Activated naive CD8-positive, alpha-beta T cell (primary cell): ENCODE results near the gene DGKE.

Experiments
- H3K27ac Mint-ChIP-seq: one replicate; pipeline ENCODE4 v1.8.0; 2021; ENCODE audit warnings: mixed read lengths
- H3K27me3 Mint-ChIP-seq: one replicate; pipeline ENCODE4 v1.8.0; 2021; ENCODE audit warnings: mixed read lengths
- H3K36me3 Mint-ChIP-seq: one replicate; pipeline ENCODE4 v1.8.0; 2021; ENCODE audit warnings: mixed read lengths
- H3K4me1 Mint-ChIP-seq: one replicate; pipeline ENCODE4 v1.8.0; 2021; ENCODE audit warnings: low read depth, mixed read lengths
- H3K4me3 Mint-ChIP-seq: one replicate; pipeline ENCODE4 v1.8.0; 2021; ENCODE audit warnings: mild to moderate bottlenecking, mixed read lengths
- H3K9me3 Mint-ChIP-seq: one replicate; pipeline ENCODE4 v1.8.0; 2021; ENCODE audit warnings: low read depth, mixed read lengths

Gene DGKE

GRCh38 chr17:56807723-56808122, 26.2 kb upstream of the DGKE start:
- H3K36me3 Mint-ChIP-seq = peaks cover 10% of the 10 kb centered on the region
- no peaks in the 10 kb centered on the region for H3K9me3 Mint-ChIP-seq
- no peaks in the 10 kb centered on the region for H3K27me3 Mint-ChIP-seq
- no peak overlapping the region for H3K4me3 Mint-ChIP-seq
- H3K27ac Mint-ChIP-seq = no peak overlapping the region
- H3K4me1 Mint-ChIP-seq = no peaks in the 10 kb centered on the region

DNA sequence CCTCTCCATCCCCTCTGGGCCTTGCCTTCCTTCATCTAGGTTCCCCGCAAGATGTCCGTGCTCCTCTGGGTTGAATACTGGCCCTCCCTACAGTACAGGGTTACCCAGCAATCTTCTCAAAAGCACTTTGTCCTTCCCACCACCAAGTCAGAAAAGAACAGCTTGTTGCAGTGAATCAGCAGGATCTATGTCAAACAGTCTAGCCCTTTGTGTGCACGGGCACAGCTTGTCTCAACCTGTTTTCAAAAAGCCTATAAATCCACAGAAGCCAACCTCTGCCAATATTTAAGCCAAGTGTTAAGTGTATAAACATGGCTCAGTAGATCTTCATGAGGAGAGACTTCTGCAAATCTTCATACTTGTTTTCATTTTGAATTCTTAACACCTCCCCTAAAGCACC, 25.4 kb upstream of the DGKE start:
- H3K27ac Mint-ChIP-seq = no peak overlapping the region
- H3K4me3 Mint-ChIP-seq = no peak overlapping the region
- H3K36me3 Mint-ChIP-seq = peaks cover 13% of the 10 kb centered on the region

DNA sequence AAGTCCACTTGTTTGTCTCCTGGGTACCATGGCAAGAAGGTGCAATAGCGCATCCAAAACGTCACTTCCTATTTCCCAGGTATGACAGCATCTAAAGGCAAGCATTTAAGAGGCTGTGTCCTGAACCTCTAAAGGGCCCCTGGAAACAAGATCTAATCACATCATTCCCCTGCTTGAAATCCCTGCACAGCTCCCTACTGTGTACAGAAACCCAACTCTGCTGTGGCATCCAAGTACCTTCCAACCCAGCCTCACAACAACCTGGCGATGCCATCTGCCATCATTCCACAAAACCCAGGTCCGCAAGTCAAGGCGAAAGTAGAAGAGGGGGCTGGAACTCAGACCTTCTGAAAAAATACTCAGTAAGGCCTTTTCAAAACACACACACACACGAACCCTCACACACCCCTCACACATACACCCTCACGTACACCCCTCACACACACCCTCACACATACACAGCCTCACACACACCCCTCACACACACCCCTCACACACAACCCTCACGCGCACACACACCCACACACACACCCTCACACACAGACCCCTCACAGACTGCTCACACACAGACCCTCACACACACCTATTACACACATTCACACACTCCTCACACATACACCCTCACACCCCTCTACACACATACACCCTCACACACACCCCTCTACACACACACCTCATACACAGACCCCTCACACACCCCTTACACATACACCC, 24.7 kb upstream of the DGKE start:
- Mint-ChIP-seq H3K36me3 (peaks cover 13% of the 10 kb centered on the region), H3K27ac (no peak overlapping the region), H3K4me1 (no peaks in the 10 kb centered on the region), H3K4me3 (no peak overlapping the region), H3K27me3 (peaks cover 2% of the 10 kb centered on the region), H3K9me3 (no peaks in the 10 kb centered on the region)

More for the DNA sequence above, 25.4 kb upstream of the DGKE start:
- no peaks in the 10 kb centered on the region for H3K4me1 Mint-ChIP-seq
- H3K27me3 Mint-ChIP-seq = peaks cover 2% of the 10 kb centered on the region
- H3K9me3 Mint-ChIP-seq = no peaks in the 10 kb centered on the region

- Mint-ChIP-seq H3K9me3 (no peaks in the 10 kb centered on the region), H3K4me3 (no peak overlapping the region), H3K36me3 (peaks cover 13% of the 10 kb centered on the region), H3K4me1 (no peaks in the 10 kb centered on the region), H3K27ac (no peak overlapping the region), H3K27me3 (peaks cover 2% of the 10 kb centered on the region)
Measured at GRCh38 chr17:56809820-56810179, 24.2 kb upstream of the DGKE start.

GRCh38 chr17:56810343-56810742, 23.6 kb upstream of the DGKE start:
- Mint-ChIP-seq H3K36me3 (peaks cover 13% of the 10 kb centered on the region), H3K27ac (no peak overlapping the region), H3K4me3 (no peak overlapping the region), H3K4me1 (no peaks in the 10 kb centered on the region), H3K9me3 (no peaks in the 10 kb centered on the region), H3K27me3 (peaks cover 2% of the 10 kb centered on the region)

GRCh38 chr17:56810891-56811775, 22.8 kb upstream of the DGKE start:
- H3K4me1 Mint-ChIP-seq = no peaks in the 10 kb centered on the region
- no peak overlapping the region for H3K27ac Mint-ChIP-seq
- peaks cover 2% of the 10 kb centered on the region for H3K27me3 Mint-ChIP-seq
- no peaks in the 10 kb centered on the region for H3K9me3 Mint-ChIP-seq
- H3K36me3 Mint-ChIP-seq = peaks cover 13% of the 10 kb centered on the region
- H3K4me3 Mint-ChIP-seq = no peak overlapping the region

DNA sequence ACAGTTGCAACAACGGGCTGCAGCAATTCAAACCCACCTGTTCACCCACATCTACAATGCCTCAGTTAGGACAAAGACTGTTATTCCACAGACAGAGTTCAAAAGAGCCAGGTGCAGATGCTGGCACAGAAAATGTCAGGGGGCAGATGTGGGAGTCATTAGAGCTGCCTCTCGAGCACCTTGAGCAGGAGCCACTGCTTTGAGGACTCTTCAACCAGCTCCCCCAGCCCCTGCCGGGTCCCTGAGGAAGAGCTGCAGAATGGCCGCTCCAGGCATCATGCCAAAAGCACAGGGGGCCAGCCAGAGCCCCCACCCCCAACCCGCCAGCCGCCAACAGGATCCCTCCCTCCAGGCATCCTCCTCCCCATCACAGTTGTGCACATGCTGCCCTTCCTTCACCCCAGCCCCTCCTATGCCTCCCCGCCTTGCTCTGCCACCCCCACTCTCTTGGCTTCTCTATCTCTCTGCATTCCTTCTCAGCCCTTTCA, 21.0 kb upstream of the DGKE start:
- Mint-ChIP-seq H3K27ac (no peak overlapping the region), H3K4me3 (no peak overlapping the region), H3K4me1 (no peaks in the 10 kb centered on the region), H3K27me3 (peaks cover 2% of the 10 kb centered on the region), H3K36me3 (peaks cover 7% of the 10 kb centered on the region), H3K9me3 (no peaks in the 10 kb centered on the region)

GRCh38 chr17:56815711-56816110, 18.2 kb upstream of the DGKE start:
- Mint-ChIP-seq H3K27me3 (peaks cover 2% of the 10 kb centered on the region), H3K27ac (no peak overlapping the region), H3K4me1 (peaks cover 8% of the 10 kb centered on the region), H3K4me3 (no peak overlapping the region), H3K9me3 (no peaks in the 10 kb centered on the region), H3K36me3 (peaks cover 7% of the 10 kb centered on the region)

DNA sequence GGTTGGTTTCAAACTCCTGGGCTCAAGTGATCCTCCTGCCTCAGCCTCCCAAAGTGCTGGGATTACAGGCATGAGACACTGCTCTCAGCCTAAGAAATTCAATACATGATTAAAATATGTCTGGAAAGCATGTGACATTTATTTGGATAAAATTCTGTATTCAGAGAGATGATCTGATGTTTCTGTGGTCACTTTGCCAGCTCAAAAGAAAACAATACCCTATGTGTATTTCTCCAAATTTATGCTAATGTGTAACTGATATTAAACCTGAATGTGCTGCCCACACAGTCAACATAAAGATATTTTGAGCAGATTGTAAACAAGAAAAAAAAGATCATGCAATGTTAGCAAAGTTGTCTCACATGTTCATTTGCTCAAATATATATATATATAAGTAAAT, 16.9 kb upstream of the DGKE start:
- Mint-ChIP-seq H3K4me3 (no peak overlapping the region), H3K9me3 (no peaks in the 10 kb centered on the region), H3K4me1 (peaks cover 8% of the 10 kb centered on the region), H3K36me3 (peaks cover 2% of the 10 kb centered on the region), H3K27ac (no peak overlapping the region), H3K27me3 (peaks cover 2% of the 10 kb centered on the region)

DNA sequence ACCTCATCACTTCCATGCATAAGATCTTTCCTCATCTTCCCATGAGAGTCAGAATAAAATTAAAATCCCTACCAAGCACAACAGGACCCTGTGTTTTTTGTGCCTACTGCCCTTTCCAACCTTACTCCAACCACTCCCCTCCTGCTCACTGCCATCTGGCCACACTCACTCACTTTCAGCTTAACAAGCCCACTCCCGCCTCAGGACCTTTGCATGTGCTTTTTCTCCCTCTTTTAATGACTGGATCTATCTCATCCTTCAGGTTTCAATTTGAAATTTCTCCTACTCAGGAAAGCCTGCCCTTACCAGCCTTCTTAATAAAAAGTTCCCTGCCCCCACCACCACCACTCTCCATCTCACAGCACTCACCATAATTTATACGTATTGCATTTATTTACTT, 14.9 kb upstream of the DGKE start:
- Mint-ChIP-seq H3K27ac (no peak overlapping the region), H3K9me3 (no peaks in the 10 kb centered on the region), H3K4me1 (peaks cover 8% of the 10 kb centered on the region), H3K36me3 (no peaks in the 10 kb centered on the region), H3K4me3 (no peak overlapping the region), H3K27me3 (no peaks in the 10 kb centered on the region)

GRCh38 chr17:56819431-56820145, 14.4 kb upstream of the DGKE start:
- no peak overlapping the region for H3K27ac Mint-ChIP-seq
- no peaks in the 10 kb centered on the region for H3K9me3 Mint-ChIP-seq
- H3K27me3 Mint-ChIP-seq = no peaks in the 10 kb centered on the region
- no peaks in the 10 kb centered on the region for H3K36me3 Mint-ChIP-seq
- H3K4me1 Mint-ChIP-seq = peaks cover 8% of the 10 kb centered on the region
- H3K4me3 Mint-ChIP-seq = no peak overlapping the region

GRCh38 chr17:56820207-56820606, 13.7 kb upstream of the DGKE start:
- no peak overlapping the region for H3K4me3 Mint-ChIP-seq
- H3K36me3 Mint-ChIP-seq = no peaks in the 10 kb centered on the region
- no peak overlapping the region for H3K27ac Mint-ChIP-seq
- no peaks in the 10 kb centered on the region for H3K27me3 Mint-ChIP-seq
- peaks cover 8% of the 10 kb centered on the region for H3K4me1 Mint-ChIP-seq
- H3K9me3 Mint-ChIP-seq = no peaks in the 10 kb centered on the region

GRCh38 chr17:56821847-56822534, 12.0 kb upstream of the DGKE start:
- Mint-ChIP-seq H3K27me3 (no peaks in the 10 kb centered on the region), H3K9me3 (no peaks in the 10 kb centered on the region), H3K27ac (no peak overlapping the region), H3K4me3 (no peak overlapping the region), H3K36me3 (no peaks in the 10 kb centered on the region), H3K4me1 (peaks cover 8% of the 10 kb centered on the region)

- Mint-ChIP-seq H3K9me3 (no peaks in the 10 kb centered on the region), H3K36me3 (no peaks in the 10 kb centered on the region), H3K4me3 (no peak overlapping the region), H3K27me3 (no peaks in the 10 kb centered on the region), H3K27ac (no peak overlapping the region), H3K4me1 (peaks cover 8% of the 10 kb centered on the region)
Measured at GRCh38 chr17:56822725-56823124, 11.2 kb upstream of the DGKE start.
